HCT116 (cell line): ENCODE data around the gene CKLF. TPM values are rescaled to one million over a fixed set of nuclear protein-coding genes. Genes with fewer than 3 reads are reported as not detected.

Experiments used
- ATAC-seq: fragments of 200-7000 bp; cut with Tn5 transposase; 2 replicates; pipeline ENCODE4 v1.9.1; 2020; ENCODE audit warnings: mild to moderate bottlenecking, moderate library complexity
- BruUV-seq: library from RNA; stranded (reverse); fragments of 400-500 nt; replicated peaks from 2 replicates; lab custom pipeline; 2021; lab: Mats Ljungman, UMichigan
- CTCF ChIA-PET: fragments of 300-600 bp; sonication (Branson Sonifier 250); formaldehyde crosslinking; loops from one replicate; lab custom pipeline; 2021; ENCODE audit warnings: antibody characterized with exemption; lab: Charles Lee
- POLR2A ChIA-PET: fragments of 300-600, 350-600 bp; sonication (Branson Sonifier 250); formaldehyde crosslinking; loops from one replicate; lab custom pipeline; 2021; ENCODE audit warnings: antibody characterized with exemption; lab: Charles Lee
- RAD21 ChIA-PET, 2 experiments: fragments of 300-600 bp; sonication (Branson Sonifier 250); formaldehyde crosslinking; loops; one replicate each; lab custom pipeline; 2023; ENCODE audit warnings: low total read pairs in 2 of 2; ENCODE audit not compliant: uncharacterized antibody in 2 of 2, unreplicated experiment in 2 of 2, low non-redundant PET in 1 of 2; lab: Charles Lee
- DNase-seq: peaks from one replicate; pipeline ENCODE4 v3.0.0-alpha.2; 2010; ENCODE audit warnings: low read depth, low spot score
- H2AFZ ChIP-seq: fragments of 200-600 bp; shearing (Covaris generic), sonication (generic); 2 replicates; pipeline ENCODE4 v1.6.1; 2017; ENCODE audit warnings: low read depth, mixed run types, mixed read lengths, antibody characterized with exemption, low read length; ENCODE audit not compliant: poor library complexity, severe bottlenecking
- H3K27ac ChIP-seq: 2 replicates; pipeline ENCODE4 v1.5.1; 2012; ENCODE audit warnings: low read depth, low read length
- H3K27me3 ChIP-seq: fragments of 200-600 bp; sonication (generic); 2 replicates; pipeline ENCODE4 v1.6.1; 2016; ENCODE audit warnings: mixed run types, low read length, mixed read lengths; ENCODE audit not compliant: insufficient read depth
- H3K36me3 ChIP-seq, 2 experiments: fragments of 200-500 bp in 1 of 2; fragments of 200-600 bp in 1 of 2; sonication (Bioruptor generic) in 1 of 2; sonication (generic) in 1 of 2; 2 replicates each; pipeline versions ENCODE4 v1.5.1 to v1.6.1; 2014 to 2016; ENCODE audit warnings: low read length in 2 of 2, inconsistent platforms in 1 of 2, mixed read lengths in 1 of 2, mixed run types in 1 of 2; ENCODE audit not compliant: insufficient read depth in 2 of 2, control insufficient read depth in 1 of 2
- H3K4me1 ChIP-seq, 2 experiments: fragments of 200-600 bp in 1 of 2; sonication (generic) in 1 of 2; 2 replicates each; pipeline versions ENCODE4 v1.5.1 to v1.6.1; 2012 to 2017; ENCODE audit warnings: low read length in 2 of 2, inconsistent platforms in 1 of 2, mild to moderate bottlenecking in 1 of 2, mixed read lengths in 1 of 2, mixed run types in 1 of 2, moderate library complexity in 1 of 2; ENCODE audit not compliant: insufficient read depth in 2 of 2, control insufficient read depth in 1 of 2
- H3K4me2 ChIP-seq: fragments of 200-600 bp; sonication (generic); 2 replicates; pipeline ENCODE4 v1.6.1; 2017; ENCODE audit warnings: mixed run types, low read length, mixed read lengths
- H3K4me3 ChIP-seq, 2 experiments: fragments of 200-600 bp in 1 of 2; sonication (generic) in 1 of 2; replicated peaks in 1 of 2; 2 replicates each; pipeline ENCODE4 v1.5.1; 2011 to 2016; ENCODE audit warnings: low read length in 2 of 2, control low read depth in 1 of 2, low read depth in 1 of 2, mild to moderate bottlenecking in 1 of 2, mixed read lengths in 1 of 2, mixed run types in 1 of 2
- H3K79me2 ChIP-seq: fragments of 200-600 bp; sonication (generic); 2 replicates; pipeline ENCODE4 v1.6.1; 2017; ENCODE audit warnings: mild to moderate bottlenecking, mixed run types, low read length, moderate library complexity, mixed read lengths; ENCODE audit not compliant: insufficient read depth
- H3K9ac ChIP-seq: fragments of 200-600 bp; sonication (generic); 2 replicates; pipeline ENCODE4 v1.6.1; 2016; ENCODE audit warnings: low read length, mixed read lengths
- H3K9me2 ChIP-seq: fragments of 200-600 bp; sonication (generic), shearing (Covaris generic); 2 replicates; pipeline ENCODE4 v1.6.1; 2017; ENCODE audit warnings: mixed run types, mild to moderate bottlenecking, moderate library complexity; ENCODE audit not compliant: insufficient read depth
- H3K9me3 ChIP-seq, 2 experiments: fragments of 200-500 bp in 1 of 2; fragments of 200-600 bp in 1 of 2; sonication (Bioruptor generic) in 1 of 2; sonication (generic) in 1 of 2; 2 replicates each; pipeline ENCODE4 v1.6.1; 2014 to 2017; ENCODE audit warnings: low read length in 2 of 2, mixed read lengths in 2 of 2, inconsistent platforms in 1 of 2, low read depth in 1 of 2, mild to moderate bottlenecking in 1 of 2, mixed run types in 1 of 2, moderate library complexity in 1 of 2; ENCODE audit not compliant: control insufficient read depth in 1 of 2, insufficient read depth in 1 of 2
- H4K20me1 ChIP-seq: fragments of 200-600 bp; sonication (generic), shearing (Covaris generic); 2 replicates; pipeline ENCODE4 v1.6.1; 2017; ENCODE audit warnings: mixed run types, mild to moderate bottlenecking, moderate library complexity; ENCODE audit not compliant: insufficient read depth
- CBX3 ChIP-seq: IDR thresholded peaks from 2 replicates; pipeline ENCODE4 v1.6.1; 2012; ENCODE audit warnings: low read depth
- CEBPB ChIP-seq: IDR thresholded peaks from 2 replicates; pipeline ENCODE4 v1.6.1; 2012; ENCODE audit warnings: low read depth
- EGR1 ChIP-seq: IDR thresholded peaks from 2 replicates; pipeline ENCODE4 v1.6.1; 2012; ENCODE audit warnings: low read depth
- ELF1 ChIP-seq: IDR thresholded peaks from 2 replicates; pipeline ENCODE4 v1.6.1; 2012; ENCODE audit warnings: low read depth, borderline replicate concordance
- JUND ChIP-seq: IDR thresholded peaks from 2 replicates; pipeline ENCODE4 v1.6.1; 2012
- POLR2AphosphoS5 ChIP-seq: IDR thresholded peaks from 2 replicates; pipeline ENCODE4 v1.6.1; 2011; ENCODE audit warnings: mild to moderate bottlenecking, low read depth, low read length, moderate library complexity
- RAD21 ChIP-seq: IDR thresholded peaks from 2 replicates; pipeline ENCODE4 v1.6.1; 2012; ENCODE audit warnings: low read depth, mild to moderate bottlenecking
- REST ChIP-seq: IDR thresholded peaks from 2 replicates; pipeline ENCODE4 v1.6.1; 2012; ENCODE audit warnings: low read depth
- SIN3A ChIP-seq: IDR thresholded peaks from 2 replicates; pipeline ENCODE4 v1.6.1; 2012; ENCODE audit warnings: low read depth
- SP1 ChIP-seq: IDR thresholded peaks from 2 replicates; pipeline ENCODE4 v1.6.1; 2012; ENCODE audit warnings: low read depth
- TCF7L2 ChIP-seq: IDR thresholded peaks from 2 replicates; pipeline ENCODE4 v1.7.0; 2011; ENCODE audit warnings: borderline replicate concordance, inconsistent platforms; ENCODE audit not compliant: insufficient read depth, insufficient read length; ENCODE audit errors: extremely low read depth
- ZNF274 ChIP-seq: fragments of 200-500 bp; sonication (Bioruptor generic); IDR thresholded peaks from 2 replicates; pipeline ENCODE4 v1.6.1; 2014; ENCODE audit warnings: mild to moderate bottlenecking, low read depth, low read length, inconsistent platforms
- intact Hi-C: fragments of 100-400 bp; cut with micrococcal nuclease; formaldehyde crosslinking; loops from 2 replicates; pipeline ENCODE4 v1.10.0; 2022
- total RNA-seq: library from RNA; stranded (reverse); gene quantifications from one replicate; pipeline ENCODE4 v1.2.1, GENCODE V29; 2021; ENCODE audit not compliant: unreplicated experiment
- TF ChIP-seq, protein P1 (sequence below): IDR thresholded peaks from 2 replicates; pipeline ENCODE4 v1.6.1; 2012

Gene CKLF
- total RNA-seq, 1 experiment from 2014 or later: 38.6 TPM

DNA sequence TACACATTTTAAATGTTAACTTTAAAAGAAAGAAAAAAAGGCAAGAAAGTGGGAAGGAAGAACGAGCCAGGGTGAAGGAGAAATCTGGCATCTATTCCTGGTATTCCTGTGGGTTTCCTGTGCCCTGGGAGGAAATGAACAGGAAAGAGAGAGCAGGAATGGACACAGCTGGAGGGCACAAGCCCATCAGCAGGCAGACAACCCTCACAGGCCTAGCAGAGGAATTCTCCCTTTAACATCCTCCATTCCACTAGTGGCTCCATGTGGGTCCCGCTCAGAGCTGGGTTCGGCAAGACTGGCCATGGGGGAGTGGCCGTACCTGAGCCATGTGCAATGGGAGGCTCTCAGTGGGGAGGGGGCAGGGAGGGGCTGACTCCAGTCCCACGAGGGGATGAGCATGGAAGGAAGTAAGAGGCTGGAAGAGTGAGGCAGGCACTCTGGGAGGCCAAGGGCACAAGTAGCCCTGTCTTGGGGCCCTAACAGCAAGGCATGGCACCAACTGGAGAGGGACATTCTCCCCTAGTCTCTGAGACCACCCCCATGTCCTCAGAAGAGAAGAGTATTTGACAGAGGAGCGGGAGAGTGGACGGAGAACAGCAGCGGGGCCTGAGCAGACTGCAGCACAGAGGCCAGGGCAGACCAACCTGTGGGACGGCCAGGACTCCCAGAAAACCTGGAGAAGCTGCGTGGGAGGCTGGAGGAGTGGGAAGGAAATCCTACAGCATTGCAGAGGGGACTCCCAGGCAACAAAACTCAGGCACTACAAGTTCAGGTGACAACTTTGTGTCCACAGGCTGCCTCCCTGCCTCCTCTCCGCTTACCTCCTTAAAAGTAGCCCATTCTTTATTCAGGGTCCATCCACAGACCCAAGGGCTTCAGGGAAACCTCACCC, 32.6 kb upstream of the CKLF start:
- H3K4me3 ChIP-seq: no peak overlapping the region
- no TSS peak for BruUV-seq
- intact Hi-C loops: no loop called here
- H3K9me3 ChIP-seq: no peaks in the 10 kb centered on the region
- no peaks in the 10 kb centered on the region for H4K20me1 ChIP-seq
- DNase-seq (no peak), ATAC-seq (no peak)
- TF ChIP-seq CEBPB (no peak), POLR2AphosphoS5 (no peak), REST (no peak), ELF1 (no peak), RAD21 (no peak), SIN3A (no peak), CBX3 (no peak), EGR1 (no peak), JUND (no peak), ZNF274 (no peak), TCF7L2 (no peak), SP1 (no peak)
- TF ChIP-seq, protein P1, sequence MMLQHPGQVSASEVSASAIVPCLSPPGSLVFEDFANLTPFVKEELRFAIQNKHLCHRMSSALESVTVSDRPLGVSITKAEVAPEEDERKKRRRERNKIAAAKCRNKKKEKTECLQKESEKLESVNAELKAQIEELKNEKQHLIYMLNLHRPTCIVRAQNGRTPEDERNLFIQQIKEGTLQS: no peak
- H3K27me3 ChIP-seq: no peaks in the 10 kb centered on the region
- H3K4me2 ChIP-seq: no peak overlapping the region
- H3K27ac ChIP-seq: no peak overlapping the region
- H3K9me2 ChIP-seq: no peaks in the 10 kb centered on the region
- RAD21 ChIA-PET: no interaction called here
- no peak overlapping the region for H2AFZ ChIP-seq
- no peak overlapping the region for H3K9ac ChIP-seq
- POLR2A ChIA-PET: no interaction called here
- peaks cover 50 to 64% of the 10 kb centered on the region in 2 experiments for H3K4me1 ChIP-seq
- no peaks in the 10 kb centered on the region for H3K36me3 ChIP-seq
- CTCF ChIA-PET: interaction anchor here (2.8 kb wide), 1 partner anchor 89 kb away, joined by 10 read pairs; no protein-coding TSS in a partner anchor
- no peaks in the 10 kb centered on the region for H3K79me2 ChIP-seq
